GM12878 (cell line): ENCODE results near the gene TBC1D8. TPM values are rescaled to one million over a fixed set of nuclear protein-coding genes. Genes with fewer than 3 reads are reported as not detected.

Experiments used
- ATAC-seq: fragments of 200-7000 bp; cut with Tn5 transposase; 3 replicates; pipeline ENCODE4 v1.9.1; 2020; ENCODE audit warnings: mild to moderate bottlenecking, moderate library complexity
- BruUV-seq: library from RNA; stranded (reverse); fragments of 400-500 nt; replicated peaks from 2 replicates; lab custom pipeline; 2021; lab: Mats Ljungman, UMichigan
- CTCF ChIA-PET: fragments of 300-600 bp; sonication (Branson Sonifier 250); formaldehyde crosslinking; extraction: SDS; loops from one replicate; lab custom pipeline; 2021; ENCODE audit warnings: inconsistent platforms; lab: Yijun Ruan, JAX
- POLR2A ChIA-PET: fragments of 350-600 bp; formaldehyde crosslinking; extraction: SDS; loops from one replicate; lab custom pipeline; 2021; ENCODE audit warnings: inconsistent platforms; lab: Charles Lee
- RAD21 ChIA-PET: fragments of 300-600 bp; sonication (Branson Sonifier 250); formaldehyde crosslinking; loops from one replicate; lab custom pipeline; 2023; ENCODE audit warnings: antibody characterized with exemption; ENCODE audit not compliant: unreplicated experiment; lab: Charles Lee
- SMC1A ChIA-PET: fragments of 300-600 bp; sonication (Branson Sonifier 250); formaldehyde crosslinking; loops from one replicate; lab custom pipeline; 2023; ENCODE audit not compliant: unreplicated experiment, uncharacterized antibody; lab: Charles Lee
- DNase-seq: peaks from one replicate; pipeline ENCODE4 v3.0.0-alpha.2; 2011; ENCODE audit warnings: low read depth, low spot score
- FAIRE-seq: peaks from 3 replicates; lab custom pipeline; 2011; peaks lifted over from hg19 to GRCh38; lab: Jason Lieb, UNC
- H2AFZ ChIP-seq: 2 replicates; pipeline ENCODE4 v1.6.0; 2011; ENCODE audit warnings: low read depth, low read length, control low read depth; ENCODE audit not compliant: control insufficient read depth
- H3K27ac ChIP-seq: 2 replicates; pipeline ENCODE4 v1.5.1; 2011; ENCODE audit warnings: control low read depth; ENCODE audit not compliant: control insufficient read depth, insufficient read depth
- H3K27me3 ChIP-seq, 2 experiments: replicated peaks in 1 of 2; 2 replicates each; pipeline versions ENCODE4 v1.6.0 to v1.6.1; 2011; ENCODE audit warnings: low read length in 1 of 2; ENCODE audit not compliant: control insufficient read depth in 2 of 2, insufficient read depth in 2 of 2
- H3K36me3 ChIP-seq, 2 experiments: 2 replicates each; pipeline ENCODE4 v1.5.1; 2011; ENCODE audit warnings: low read length in 1 of 2; ENCODE audit not compliant: control insufficient read depth in 2 of 2, insufficient read depth in 2 of 2
- H3K4me1 ChIP-seq: 2 replicates; pipeline ENCODE4 v1.6.1; 2011; ENCODE audit warnings: mild to moderate bottlenecking, low read length, moderate library complexity, mixed read lengths; ENCODE audit not compliant: control insufficient read depth, insufficient read depth
- H3K4me2 ChIP-seq: 2 replicates; pipeline ENCODE4 v1.6.0; 2011; ENCODE audit warnings: control low read depth; ENCODE audit not compliant: control insufficient read depth, insufficient read depth
- H3K4me3 ChIP-seq: fragments of 200-600 bp; sonication (generic); 2 replicates; pipeline ENCODE4 v1.5.1; 2016
- H3K79me2 ChIP-seq: 2 replicates; pipeline ENCODE4 v1.6.0; 2011; ENCODE audit warnings: low read length; ENCODE audit not compliant: control insufficient read depth, insufficient read depth
- H3K9ac ChIP-seq: 2 replicates; pipeline ENCODE4 v1.8.0; 2011; ENCODE audit warnings: low read length, control low read depth, mixed read lengths; ENCODE audit not compliant: control insufficient read depth, insufficient read depth
- H3K9me3 ChIP-seq: replicated peaks from 3 replicates; pipeline ENCODE4 v1.5.1; 2011; ENCODE audit warnings: mild to moderate bottlenecking, low read length; ENCODE audit not compliant: control insufficient read depth, insufficient read depth
- H4K20me1 ChIP-seq: 2 replicates; pipeline ENCODE4 v1.6.0; 2011; ENCODE audit not compliant: control insufficient read depth, insufficient read depth
- CHD4 ChIP-seq: fragments of 200-600 bp; sonication (generic); IDR thresholded peaks from 2 replicates; pipeline ENCODE4 v1.6.1; 2016; ENCODE audit warnings: mild to moderate bottlenecking
- CTCF ChIP-seq, 3 experiments: IDR thresholded peaks in 2 of 3; conservative IDR thresholded peaks in 1 of 3; 2 replicates each; pipeline ENCODE4 v1.5.1; 2011; ENCODE audit warnings: low read depth in 3 of 3, low read length in 3 of 3, mild to moderate bottlenecking in 3 of 3, control low read depth in 2 of 3, moderate library complexity in 2 of 3, inconsistent platforms in 1 of 3, mixed read lengths in 1 of 3; ENCODE audit not compliant: control insufficient read depth in 2 of 3, insufficient read depth in 1 of 3; ENCODE audit errors: extremely low read depth in 1 of 3
- IKZF1 ChIP-seq: fragments of 450-650 bp; conservative IDR thresholded peaks from 2 replicates; pipeline ENCODE4 v1.6.1; 2017; ENCODE audit warnings: antibody characterized with exemption, mild to moderate bottlenecking
- MEF2B ChIP-seq: fragments of 450-650 bp; IDR thresholded peaks from 2 replicates; pipeline ENCODE4 v1.6.1; 2018; ENCODE audit warnings: mild to moderate bottlenecking, moderate library complexity; ENCODE audit not compliant: partially characterized antibody, poor library complexity, severe bottlenecking
- POLR2AphosphoS2 ChIP-seq: IDR thresholded peaks from 2 replicates; pipeline ENCODE4 v1.6.1; 2011; ENCODE audit warnings: low read depth, mild to moderate bottlenecking, low read length, improper control_type of control experiment, moderate library complexity
- RAD21 ChIP-seq: IDR thresholded peaks from 2 replicates; pipeline ENCODE4 v1.6.1; 2011; ENCODE audit warnings: mild to moderate bottlenecking, low read depth, low read length, moderate library complexity; ENCODE audit not compliant: insufficient read depth
- SMARCA5 ChIP-seq: fragments of 450-650 bp; IDR thresholded peaks from 2 replicates; pipeline ENCODE4 v1.6.1; 2017; ENCODE audit warnings: mild to moderate bottlenecking
- SMC3 ChIP-seq: IDR thresholded peaks from 2 replicates; pipeline ENCODE4 v1.6.1; 2011; ENCODE audit warnings: low read length, improper control_type of control experiment, borderline replicate concordance
- SPI1 ChIP-seq: IDR thresholded peaks from 2 replicates; pipeline ENCODE4 v1.6.1; 2011; ENCODE audit warnings: low read depth, mild to moderate bottlenecking, low read length, moderate library complexity, borderline replicate concordance; ENCODE audit not compliant: insufficient read depth
- SUPT20H ChIP-seq: IDR thresholded peaks from 2 replicates; pipeline ENCODE4 v1.6.1; 2011; ENCODE audit warnings: low read depth, mild to moderate bottlenecking, low read length, moderate library complexity, borderline replicate concordance; ENCODE audit not compliant: control insufficient read depth
- WGBS: methylation state at CpG from one replicate; pipeline ENCODE4 v1.1.6; 2016; ENCODE audit warnings: low lambda C conversion rate; ENCODE audit not compliant: insufficient replicate concordance, insufficient coverage; ENCODE audit errors: missing lambda C conversion rate; 5-methylcytosine and 5-hydroxymethylcytosine counted together
- in situ Hi-C: fragments of 300-500 bp; cut with MboI; formaldehyde crosslinking; loops from 9 replicates; pipeline ENCODE4 v1.14.3; 2018; ENCODE audit warnings: mixed read lengths
- intact Hi-C: fragments of 100-400 bp; cut with micrococcal nuclease; formaldehyde crosslinking; loops from one replicate; pipeline ENCODE4 v1.14.2; 2022; ENCODE audit not compliant: unreplicated experiment
- polyA plus RNA-seq, 11 experiments: library from polyadenylated mRNA; depleted of rRNA in 4 of 11; unstranded in 6 of 11; stranded (reverse) in 5 of 11; fragments of >200 nt; fragmentation: Nextera tagmentation in 4 of 11; fragmentation: Illumina TruSeq in 1 of 11; extraction: Ambion mirVana in 4 of 11; extraction: Trizol in 1 of 11; gene quantifications; 1 replicate in 1 of 11; 2 replicates in 10 of 11; pipeline versions ENCODE4 v1.2.1 to v1.2.3, GENCODE V29; 2011 to 2016; ENCODE audit warnings: inconsistent platforms in 2 of 11, missing spikeins in 2 of 11, low read depth in 1 of 11
- total RNA-seq, 4 experiments: library from RNA; depleted of rRNA in 3 of 4; stranded (reverse); fragments of >200 nt in 3 of 4; fragmentation: Illumina TruSeq in 1 of 4; extraction: Trizol in 1 of 4; gene quantifications; 2 replicates each; pipeline versions ENCODE4 v1.2.1 to v1.2.3, GENCODE V29; 2013 to 2021
- TF ChIP-seq, protein P1 (sequence below): IDR thresholded peaks from 2 replicates; pipeline ENCODE4 v1.6.1; 2012; ENCODE audit warnings: mild to moderate bottlenecking, low read depth, low read length

The TBC1D8 gene
- total and polyA plus RNA-seq, 10 of the 15 experiments (the other 5 are each of a cell fraction or from before 2014, with no cell fraction given), result 0.80 to 4.9 (median 4.4) TPM

GRCh38 chr2:101037161-101037755 lies 113.9 kb downstream of the TBC1D8 start (continued):
- TF ChIP-seq POLR2AphosphoS2 (no peak), SMARCA5 (no peak)
- TF ChIP-seq, protein P1, sequence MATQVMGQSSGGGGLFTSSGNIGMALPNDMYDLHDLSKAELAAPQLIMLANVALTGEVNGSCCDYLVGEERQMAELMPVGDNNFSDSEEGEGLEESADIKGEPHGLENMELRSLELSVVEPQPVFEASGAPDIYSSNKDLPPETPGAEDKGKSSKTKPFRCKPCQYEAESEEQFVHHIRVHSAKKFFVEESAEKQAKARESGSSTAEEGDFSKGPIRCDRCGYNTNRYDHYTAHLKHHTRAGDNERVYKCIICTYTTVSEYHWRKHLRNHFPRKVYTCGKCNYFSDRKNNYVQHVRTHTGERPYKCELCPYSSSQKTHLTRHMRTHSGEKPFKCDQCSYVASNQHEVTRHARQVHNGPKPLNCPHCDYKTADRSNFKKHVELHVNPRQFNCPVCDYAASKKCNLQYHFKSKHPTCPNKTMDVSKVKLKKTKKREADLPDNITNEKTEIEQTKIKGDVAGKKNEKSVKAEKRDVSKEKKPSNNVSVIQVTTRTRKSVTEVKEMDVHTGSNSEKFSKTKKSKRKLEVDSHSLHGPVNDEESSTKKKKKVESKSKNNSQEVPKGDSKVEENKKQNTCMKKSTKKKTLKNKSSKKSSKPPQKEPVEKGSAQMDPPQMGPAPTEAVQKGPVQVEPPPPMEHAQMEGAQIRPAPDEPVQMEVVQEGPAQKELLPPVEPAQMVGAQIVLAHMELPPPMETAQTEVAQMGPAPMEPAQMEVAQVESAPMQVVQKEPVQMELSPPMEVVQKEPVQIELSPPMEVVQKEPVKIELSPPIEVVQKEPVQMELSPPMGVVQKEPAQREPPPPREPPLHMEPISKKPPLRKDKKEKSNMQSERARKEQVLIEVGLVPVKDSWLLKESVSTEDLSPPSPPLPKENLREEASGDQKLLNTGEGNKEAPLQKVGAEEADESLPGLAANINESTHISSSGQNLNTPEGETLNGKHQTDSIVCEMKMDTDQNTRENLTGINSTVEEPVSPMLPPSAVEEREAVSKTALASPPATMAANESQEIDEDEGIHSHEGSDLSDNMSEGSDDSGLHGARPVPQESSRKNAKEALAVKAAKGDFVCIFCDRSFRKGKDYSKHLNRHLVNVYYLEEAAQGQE, result no peak

- H3K4me3 ChIP-seq, result no peak overlapping the region
- in situ Hi-C loops (no loop called here), intact Hi-C loops (loop anchor here (1.0 to 5.0 kb wide), 2 partner anchors 116 to 166 kb away; no protein-coding TSS in a partner anchor)
- no peaks in the 10 kb centered on the region for H4K20me1 ChIP-seq
- WGBS, result 37% methylated on average over 2 of the region's 2 CpGs
- no peak overlapping the region for H2AFZ ChIP-seq
- ChIA-PET RAD21 (interaction anchor here (0.7 to 2.5 kb wide), 6 partner anchors 24 to 169 kb away, joined by 3 to 29 read pairs (median 5); partner anchors contain the start of gene TBC1D8), SMC1A (interaction anchor here (0.7 to 3.9 kb wide), 10 partner anchors 27 to 426 kb away, joined by 3 to 29 read pairs (median 4); partner anchors contain the start of gene TBC1D8), POLR2A (interaction anchor here (0.6 kb wide), 1 partner anchor 86 kb away, joined by 4 read pairs; no protein-coding TSS in a partner anchor), CTCF (interaction anchor here (0.7 to 4.7 kb wide), 17 partner anchors 7 to 295 kb away, joined by 3 to 46 read pairs (median 4); partner anchors contain the start of gene TBC1D8)
- no peaks in the 10 kb centered on the region for H3K9me3 ChIP-seq
- H3K4me1 ChIP-seq, result no peaks in the 10 kb centered on the region; the same call in 1 of the 2 replicates
- H3K9ac ChIP-seq, result no peak overlapping the region
- FAIRE-seq (peak; percentile 80), DNase-seq (no peak), ATAC-seq (peak; percentile 65)
- no peak overlapping the region for H3K4me2 ChIP-seq
- BruUV-seq, result no TSS peak
- H3K27ac ChIP-seq, result no peak overlapping the region
- no peaks in the 10 kb centered on the region for H3K79me2 ChIP-seq
- H3K27me3 ChIP-seq, result no peaks in the 10 kb centered on the region
- no peaks in the 10 kb centered on the region; a peak in 3 of 4 replicates for H3K36me3 ChIP-seq
- TF ChIP-seq CTCF (IDR thresholded peaks at IDR 0.05 in 2 of 3, conservative IDR thresholded peaks at IDR 0.05 in 1 of 3; ENCODE audit: control insufficient read depth in 2 of 3, extremely low read depth in 1 of 3, insufficient read depth in 1 of 3, low read depth in 3 of 3, low read length in 3 of 3) (peak; percentile 32 to 61 (median 56); a peak in 5 of 6 replicates), CHD4 (no peak), RAD21 (peak; percentile 81), IKZF1 (no peak), SUPT20H (no peak), SMC3 (peak; percentile 76; the same call in 1 of the 2 replicates), MEF2B (no peak), SPI1 (no peak)
Measured at GRCh38 chr2:101036562-101036961, 114.6 kb downstream of the TBC1D8 start.
